ENCODE measurements around the gene HOXA6. TPM values are rescaled to one million over a fixed set of nuclear protein-coding genes. Genes with fewer than 3 reads are reported as not detected.

HOXA6 gene
- polyA plus RNA-seq, 2 of the 4 experiments (the other 2 are of a cell fraction): 0.90 to 2.1 TPM

- Histone ChIP-seq H3K4me1 (peaks cover 2% of the 10 kb centered on the region; the same call in 1 of the 3 replicates), H3K9me3 (no peaks in the 10 kb centered on the region), H3K4me3 (no peak overlapping the region), H3K4me2 (no peak overlapping the region), H3K27ac (no peak overlapping the region)
- CTCF ChIA-PET: interaction anchor here (0.6 to 3.7 kb wide), 7 partner anchors 7 to 1212 kb away, joined by 3 to 20 read pairs (median 4); partner anchors contain the start of gene HOXA1
- ATAC-seq (no peak), FAIRE-seq (no peak), DNase-seq (ENCODE audit: low read depth in 1 of 2, low spot score in 1 of 2) (no peak)
- 93% methylated on average over 13 of the region's 13 CpGs for WGBS (ENCODE audit: missing lambda C conversion rate)
- no peak for TF ChIP-seq MAFK (IDR thresholded peaks at IDR 0.05; ENCODE audit: partially characterized antibody)
- no peak for TF ChIP-seq HOXA7 (CRISPR knock-in tag; IDR thresholded peaks at IDR 0.05)
- no peak for TF ChIP-seq MAX (IDR thresholded peaks at IDR 0.05)
- no peak for TF ChIP-seq ZSCAN20 (CRISPR knock-in tag; IDR thresholded peaks at IDR 0.05)
- TF ChIP-seq NR3C1 (IDR thresholded peaks at IDR 0.05): no peak
- TF ChIP-seq TP53 (CRISPR knock-in tag; IDR thresholded peaks at IDR 0.05): no peak
- no peak for TF ChIP-seq KDM5A (IDR thresholded peaks at IDR 0.05)
- TF ChIP-seq HMGXB4 (CRISPR knock-in tag; IDR thresholded peaks at IDR 0.05; ENCODE audit: borderline replicate concordance): no peak
- TF ChIP-seq RARB (CRISPR knock-in tag; IDR thresholded peaks at IDR 0.05): no peak
- TF ChIP-seq FOSL2 (IDR thresholded peaks at IDR 0.05): no peak
- no peak for TF ChIP-seq FOSL2 (CRISPR knock-in tag; IDR thresholded peaks at IDR 0.05)
- no peak for TF ChIP-seq USF2 (IDR thresholded peaks at IDR 0.05)
- TF ChIP-seq RFX5 (IDR thresholded peaks at IDR 0.05): no peak
- TF ChIP-seq ATOH8 (CRISPR knock-in tag; IDR thresholded peaks at IDR 0.05; ENCODE audit: low read depth): no peak
- TF ChIP-seq CEBPB (IDR thresholded peaks at IDR 0.05): no peak
- TF ChIP-seq ELK1 (IDR thresholded peaks at IDR 0.05; ENCODE audit: low read depth, low read length): no peak
- no peak for TF ChIP-seq CHD4 (IDR thresholded peaks at IDR 0.05; ENCODE audit: borderline replicate concordance)
- POLR2A ChIA-PET: no interaction called here
Observed at GRCh38 chr7:27104341-27105058, 43.1 kb downstream of the HOXA6 start.

GRCh38 chr7:27103489-27104226, 43.9 kb downstream of the HOXA6 start:
- Histone ChIP-seq H3K9me3 (no peaks in the 10 kb centered on the region), H3K4me3 (no peak overlapping the region), H3K27ac (no peak overlapping the region), H3K4me1 (no peaks in the 10 kb centered on the region; the same call in 2 of the 3 replicates), H3K4me2 (no peak overlapping the region)
- WGBS (ENCODE audit: missing lambda C conversion rate): 95% methylated on average over 31 of the region's 35 CpGs
- ChIA-PET POLR2A (no interaction called here), CTCF (no interaction called here)
- TF ChIP-seq CHD2 (IDR thresholded peaks at IDR 0.05; ENCODE audit: low read length, partially characterized antibody) (no peak), RCOR1 (IDR thresholded peaks at IDR 0.05; ENCODE audit: low read depth, low read length) (no peak), MYC (IDR thresholded peaks at IDR 0.05; ENCODE audit: borderline replicate concordance, low read length) (no peak), HOXA7 (CRISPR knock-in tag; IDR thresholded peaks at IDR 0.05) (no peak)
- ATAC-seq (no peak; a peak in 1 of 6 replicates), DNase-seq (ENCODE audit: low read depth in 1 of 2, low spot score in 1 of 2) (no peak), FAIRE-seq (no peak)
